WERI-Rb-1 (cell line): ENCODE measurements around the gene ABHD16B.
"Not testable (repeated sequence)": the region's sequence is repeated elsewhere in the genome, so short reads cannot be mapped to it uniquely, and the experiment has no call there.

Experiments used
- DNase-seq: peaks from one replicate; pipeline ENCODE4 v3.0.0-alpha.2; 2020
- H3K27ac ChIP-seq: fragments of 250-450 bp; sonication (Bioruptor Pico); 2 replicates; pipeline ENCODE4 v1.5.1; 2020; ENCODE audit warnings: mild to moderate bottlenecking, moderate library complexity
- H3K27me3 ChIP-seq: fragments of 250-450 bp; sonication (Bioruptor Pico); 2 replicates; pipeline ENCODE4 v1.5.1; 2021; ENCODE audit warnings: mild to moderate bottlenecking, low read depth, moderate library complexity; ENCODE audit not compliant: insufficient read depth, severe bottlenecking
- H3K36me3 ChIP-seq: fragments of 250-450 bp; sonication (Bioruptor Pico); 2 replicates; pipeline ENCODE4 v1.5.1; 2020; ENCODE audit warnings: mild to moderate bottlenecking, moderate library complexity
- H3K4me3 ChIP-seq: 2 replicates; pipeline ENCODE4 v1.5.1; 2011; ENCODE audit warnings: low read depth, mild to moderate bottlenecking, control low read depth, low read length
- H3K9me3 ChIP-seq: fragments of 250-450 bp; sonication (Bioruptor Pico); 2 replicates; pipeline ENCODE4 v1.5.1; 2021; ENCODE audit warnings: mild to moderate bottlenecking, moderate library complexity; ENCODE audit not compliant: severe bottlenecking
- CTCF ChIP-seq: IDR thresholded peaks from 2 replicates; pipeline ENCODE4 v1.5.1; 2011; ENCODE audit warnings: low read depth, mild to moderate bottlenecking, control low read depth, inconsistent platforms, low read length

ABHD16B gene

GRCh38 chr20:63847237-63848002 lies 13.9 kb upstream of the ABHD16B start:
- no peaks in the 10 kb centered on the region for H3K36me3 ChIP-seq
- H3K4me3 ChIP-seq, result no peak overlapping the region
- H3K27ac ChIP-seq, result no peak overlapping the region
- no peaks in the 10 kb centered on the region for H3K27me3 ChIP-seq
- no peak for DNase-seq
- TF ChIP-seq CTCF, result no peak
- H3K9me3 ChIP-seq, result no peaks in the 10 kb centered on the region

- H3K27me3 ChIP-seq, result no peaks in the 10 kb centered on the region
- no peaks in the 10 kb centered on the region for H3K9me3 ChIP-seq
- H3K36me3 ChIP-seq, result no peaks in the 10 kb centered on the region
- DNase-seq, result no peak
- no peak overlapping the region for H3K27ac ChIP-seq
- no peak for TF ChIP-seq CTCF
- no peak overlapping the region for H3K4me3 ChIP-seq
Observed at GRCh38 chr20:63848003-63848911, 13.0 kb upstream of the ABHD16B start.

- Histone ChIP-seq H3K9me3 (no peaks in the 10 kb centered on the region), H3K27ac (no peak overlapping the region), H3K27me3 (no peaks in the 10 kb centered on the region), H3K36me3 (no peaks in the 10 kb centered on the region), H3K4me3 (no peak overlapping the region)
- no peak for DNase-seq
- no peak for TF ChIP-seq CTCF
Observed at GRCh38 chr20:63850689-63851547, 10.4 kb upstream of the ABHD16B start.

DNA sequence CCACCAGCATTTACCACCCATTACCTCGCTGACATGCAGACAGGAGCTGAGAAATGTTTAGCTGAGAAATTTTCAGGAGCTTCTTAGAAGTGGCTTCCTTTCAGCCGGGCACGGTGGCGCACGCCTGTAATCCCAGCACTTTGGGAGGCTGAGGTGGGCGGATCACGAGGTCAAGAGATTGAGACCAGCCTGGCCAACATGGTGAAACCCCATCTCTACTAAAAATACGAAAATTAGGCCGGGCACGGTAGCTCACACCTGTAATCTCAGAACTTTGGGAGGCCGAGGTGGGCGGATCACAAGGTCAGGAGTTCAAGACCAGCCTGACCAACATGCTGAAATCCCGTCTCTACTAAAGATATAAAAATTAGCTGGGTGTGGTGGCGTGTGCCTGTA lies 9.8 kb upstream of the ABHD16B start:
- H3K4me3 ChIP-seq, H3K27ac ChIP-seq, H3K36me3 ChIP-seq, H3K27me3 ChIP-seq, H3K9me3 ChIP-seq, DNase-seq: not testable (repeated sequence)

DNA sequence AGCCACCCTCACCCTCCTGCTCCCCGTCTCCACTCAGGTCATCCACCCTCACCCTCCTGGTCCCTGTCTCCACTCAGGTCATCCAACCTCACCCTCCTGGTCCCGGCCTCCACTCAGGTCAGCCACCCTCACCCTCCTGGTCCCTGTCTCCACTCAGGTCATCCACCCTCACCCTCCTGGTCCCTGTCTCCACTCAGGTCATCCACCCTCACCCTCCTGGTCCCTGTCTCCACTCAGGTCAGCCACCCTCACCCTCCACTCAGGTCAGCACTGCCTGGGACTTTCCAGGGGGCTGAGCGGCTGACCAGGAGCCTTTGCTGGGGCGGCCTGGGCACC lies 7.6 kb upstream of the ABHD16B start:
- H3K27ac ChIP-seq, result peak overlapping the region; percentile 88

GRCh38 chr20:63854069-63854765 lies 7.1 kb upstream of the ABHD16B start:
- peak overlapping the region; percentile 35 for H3K4me3 ChIP-seq
- H3K27ac ChIP-seq, result peak overlapping the region; percentile 88
- no peaks in the 10 kb centered on the region for H3K27me3 ChIP-seq
- H3K9me3 ChIP-seq, result no peaks in the 10 kb centered on the region
- H3K36me3 ChIP-seq, result no peaks in the 10 kb centered on the region
- DNase-seq, result no peak
- TF ChIP-seq CTCF, result no peak

More for the DNA sequence above, 7.6 kb upstream of the ABHD16B start:
- not testable (repeated sequence) for H3K9me3 ChIP-seq, H3K27me3 ChIP-seq, DNase-seq, H3K36me3 ChIP-seq, H3K4me3 ChIP-seq
